Renal pelvis (tissue), 12 donors: ENCODE data around the gene STARD10. TPM values are rescaled to one million over a fixed set of nuclear protein-coding genes. Genes with fewer than 3 reads are reported as not detected.

Source experiments
- DNase-seq: peaks from one replicate; pipeline ENCODE4 v3.0.0-alpha.2; 2013
- long read RNA-seq, 16 experiments: transcript quantifications; one replicate each; lab custom pipeline, GENCODE V29; 2026
- polyA plus RNA-seq, 3 donors: library from polyadenylated mRNA; unstranded; fragments of 120-200 nt; gene quantifications; one replicate each; pipeline ENCODE4 v1.2.1, GENCODE V29; 2013; ENCODE audit not compliant: insufficient read length in 3 of 3

Gene STARD10, protein sequence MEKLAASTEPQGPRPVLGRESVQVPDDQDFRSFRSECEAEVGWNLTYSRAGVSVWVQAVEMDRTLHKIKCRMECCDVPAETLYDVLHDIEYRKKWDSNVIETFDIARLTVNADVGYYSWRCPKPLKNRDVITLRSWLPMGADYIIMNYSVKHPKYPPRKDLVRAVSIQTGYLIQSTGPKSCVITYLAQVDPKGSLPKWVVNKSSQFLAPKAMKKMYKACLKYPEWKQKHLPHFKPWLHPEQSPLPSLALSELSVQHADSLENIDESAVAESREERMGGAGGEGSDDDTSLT
- polyA plus RNA-seq: 10 to 100 TPM; 69.0 to 78.2 (median 77.4) TPM
- long read RNA-seq, donor 1, transcript STARD10-210 (7 exons, 1,100 nt): major isoform, 16 of 25 reads
- long read RNA-seq, donor 1, partial matches to known transcripts: 6 of 25 reads
- long read RNA-seq, donor 1, other reads (novel, unspliced or antisense): 0 of 25 reads
- long read RNA-seq, donor 2, transcript STARD10-210 (7 exons, 1,100 nt): major isoform, 16 of 31 reads
- long read RNA-seq, donor 2, partial matches to known transcripts: 9 of 31 reads
- long read RNA-seq, donor 2, other reads (novel, unspliced or antisense): 0 of 31 reads
- long read RNA-seq, donor 3, transcript STARD10-210 (7 exons, 1,100 nt): major isoform, 13 of 31 reads
- long read RNA-seq, donor 3, partial matches to known transcripts: 14 of 31 reads
- long read RNA-seq, donor 3, other reads (novel, unspliced or antisense): 0 of 31 reads
- long read RNA-seq, donor 4, transcript STARD10-210 (7 exons, 1,100 nt): major isoform, 17 of 26 reads
- long read RNA-seq, donor 4, partial matches to known transcripts: 7 of 26 reads
- long read RNA-seq, donor 4, other reads (novel, unspliced or antisense): 0 of 26 reads
- long read RNA-seq, donor 5, transcript STARD10-210 (7 exons, 1,100 nt): major isoform, 11 of 14 reads
- long read RNA-seq, donor 5, partial matches to known transcripts: 0 of 14 reads
- long read RNA-seq, donor 5, other reads (novel, unspliced or antisense): 0 of 14 reads
- long read RNA-seq, donor 6, transcript STARD10-210 (7 exons, 1,100 nt): major isoform, 21 of 30 reads
- long read RNA-seq, donor 6, partial matches to known transcripts: 8 of 30 reads
- long read RNA-seq, donor 6, other reads (novel, unspliced or antisense): 0 of 30 reads
- long read RNA-seq, donor 7, transcript STARD10-210 (7 exons, 1,100 nt): major isoform, 24 of 36 reads
- long read RNA-seq, donor 7, partial matches to known transcripts: 9 of 36 reads
- long read RNA-seq, donor 7, other reads (novel, unspliced or antisense): 0 of 36 reads
- long read RNA-seq, donor 8, partial matches to known transcripts: 0 of 4 reads
- long read RNA-seq, donor 8, other reads (novel, unspliced or antisense): 0 of 4 reads
- long read RNA-seq, donor 9, transcript STARD10-210 (7 exons, 1,100 nt): major isoform, 15 of 26 reads
- long read RNA-seq, donor 9, partial matches to known transcripts: 6 of 26 reads
- long read RNA-seq, donor 9, other reads (novel, unspliced or antisense): 0 of 26 reads
- long read RNA-seq, donor 10, transcript STARD10-210 (7 exons, 1,100 nt): major isoform, 18 of 28 reads
- long read RNA-seq, donor 10, partial matches to known transcripts: 6 of 28 reads
- long read RNA-seq, donor 10, other reads (novel, unspliced or antisense): 0 of 28 reads
- long read RNA-seq, donor 11, transcript STARD10-210 (7 exons, 1,100 nt): major isoform, 5 of 5 reads
- long read RNA-seq, donor 11, partial matches to known transcripts: 0 of 5 reads
- long read RNA-seq, donor 11, other reads (novel, unspliced or antisense): 0 of 5 reads
- long read RNA-seq, donor 12, transcript STARD10-210 (7 exons, 1,100 nt): major isoform, 15 of 26 reads
- long read RNA-seq, donor 12, partial matches to known transcripts: 7 of 26 reads
- long read RNA-seq, donor 12, other reads (novel, unspliced or antisense): 0 of 26 reads
- long read RNA-seq, donor 13, transcript STARD10-210 (7 exons, 1,100 nt): major isoform, 11 of 14 reads
- long read RNA-seq, donor 13, partial matches to known transcripts: 0 of 14 reads
- long read RNA-seq, donor 13, other reads (novel, unspliced or antisense): 0 of 14 reads
- long read RNA-seq, donor 14: 0 reads
- long read RNA-seq, donor 15, transcript STARD10-217 (3 exons, 506 nt): minor isoform, 5 of 144 reads
- long read RNA-seq, donor 15, transcript STARD10-210 (7 exons, 1,100 nt): major isoform, 63 of 144 reads
- long read RNA-seq, donor 15, partial matches to known transcripts: 69 of 144 reads
- long read RNA-seq, donor 15, other reads (novel, unspliced or antisense): 0 of 144 reads
- long read RNA-seq, donor 16, transcript STARD10-210 (7 exons, 1,100 nt): major isoform, 25 of 43 reads
- long read RNA-seq, donor 16, partial matches to known transcripts: 14 of 43 reads
- long read RNA-seq, donor 16, other reads (novel, unspliced or antisense): 0 of 43 reads

DNA sequence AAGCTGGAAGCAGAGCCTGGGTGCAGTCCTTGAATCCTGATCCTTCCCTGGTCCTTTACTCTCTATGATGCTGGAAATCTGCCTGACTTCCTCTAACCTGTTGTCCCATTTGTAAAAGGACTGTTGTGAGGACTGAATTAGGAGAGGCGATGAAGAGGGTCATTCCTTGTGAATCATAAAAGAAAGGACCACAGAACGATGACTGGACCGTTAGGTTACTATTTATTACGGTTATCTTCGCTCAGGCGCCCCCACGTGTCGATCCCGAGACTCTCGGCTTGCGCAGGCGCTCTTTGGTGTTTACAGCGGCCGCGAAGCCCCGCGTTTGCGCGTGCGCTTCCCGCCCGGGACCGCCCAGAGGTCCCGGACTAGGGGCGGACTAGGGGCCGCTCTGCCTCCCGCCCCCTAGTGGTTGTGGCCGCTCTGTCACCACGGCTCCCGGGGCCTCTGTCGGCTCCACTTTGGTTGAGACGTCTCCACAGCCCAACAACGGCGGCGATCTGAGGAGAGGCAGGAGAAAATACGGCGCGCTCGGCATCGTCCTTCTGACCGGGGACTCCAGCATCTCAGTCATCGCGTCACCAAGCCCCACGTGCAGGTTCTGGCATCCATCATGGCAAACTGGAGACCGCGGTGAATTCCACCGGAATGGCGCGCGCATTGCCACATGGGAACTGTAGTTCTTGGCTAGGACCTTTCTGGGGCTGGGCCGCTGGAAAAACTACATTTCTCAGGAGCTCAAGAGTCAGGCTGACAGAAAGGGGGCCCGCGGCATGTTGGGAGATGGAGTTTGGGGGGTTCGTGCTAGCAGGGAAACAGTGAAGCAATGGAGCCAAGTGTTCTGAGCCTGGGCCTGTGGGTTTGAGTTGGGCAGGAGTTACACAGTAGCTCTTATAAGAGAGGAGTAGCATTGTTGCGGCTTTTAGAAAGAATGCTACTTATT lies at the start of gene STARD10:
TSS of gene STARD10 (minus strand) at position 623 of the 943 bp plus-strand sequence. CDS start 12,866 bp downstream, outside the sequence.
- DNase-seq: peak; percentile 97

DNA sequence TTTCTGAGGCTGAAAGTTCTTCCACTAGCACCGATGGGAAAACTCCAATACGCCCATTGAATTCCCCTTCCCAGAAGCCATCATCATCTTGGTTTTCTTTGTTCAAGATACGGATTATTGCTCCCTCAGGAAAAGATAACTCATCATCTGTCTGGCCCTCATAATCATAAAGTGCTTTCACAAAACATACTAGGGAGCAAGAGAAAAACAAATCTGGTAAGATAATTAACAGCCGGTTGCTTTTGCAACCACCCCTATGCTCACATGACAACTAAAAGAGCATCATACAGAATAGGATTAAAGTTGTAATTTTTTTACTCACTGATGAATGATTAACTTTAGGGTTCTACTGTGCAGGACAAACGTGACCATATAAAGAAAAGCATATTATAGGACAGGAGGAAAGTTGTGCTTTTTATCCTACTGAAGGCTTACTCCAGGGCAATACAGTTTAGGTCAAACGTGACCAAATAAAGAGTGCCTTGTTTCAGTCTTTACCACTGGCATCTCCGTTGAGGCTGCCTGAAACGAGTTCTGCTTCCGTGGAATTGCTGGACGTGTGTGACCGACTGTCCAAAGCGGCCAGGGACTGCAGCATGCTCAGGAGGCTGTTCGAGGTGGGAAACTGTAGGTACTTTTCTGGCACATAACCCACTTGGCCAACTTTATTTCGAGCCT lies 48.9 kb upstream of the STARD10 start:
- no peak for DNase-seq

DNA sequence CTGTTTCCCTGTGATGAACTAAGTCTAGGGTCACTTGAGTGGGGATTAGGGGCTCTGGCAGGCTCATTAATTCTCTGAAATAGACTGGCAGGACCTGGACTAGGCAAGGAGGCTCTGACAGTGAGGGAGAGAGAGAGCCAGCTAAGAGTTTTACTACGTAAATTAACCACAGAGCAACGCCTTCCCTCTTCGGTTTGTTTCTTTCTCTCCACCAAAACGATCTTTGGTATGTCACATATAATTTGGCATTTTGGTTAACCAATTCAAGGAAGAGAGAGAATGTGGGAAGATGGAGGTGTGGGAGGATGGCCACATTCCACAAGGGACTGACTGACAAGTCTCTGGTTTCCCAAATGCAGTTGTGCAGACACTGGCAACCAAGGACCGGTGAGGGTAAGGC lies 48.3 kb upstream of the STARD10 start:
- no peak for DNase-seq

DNA sequence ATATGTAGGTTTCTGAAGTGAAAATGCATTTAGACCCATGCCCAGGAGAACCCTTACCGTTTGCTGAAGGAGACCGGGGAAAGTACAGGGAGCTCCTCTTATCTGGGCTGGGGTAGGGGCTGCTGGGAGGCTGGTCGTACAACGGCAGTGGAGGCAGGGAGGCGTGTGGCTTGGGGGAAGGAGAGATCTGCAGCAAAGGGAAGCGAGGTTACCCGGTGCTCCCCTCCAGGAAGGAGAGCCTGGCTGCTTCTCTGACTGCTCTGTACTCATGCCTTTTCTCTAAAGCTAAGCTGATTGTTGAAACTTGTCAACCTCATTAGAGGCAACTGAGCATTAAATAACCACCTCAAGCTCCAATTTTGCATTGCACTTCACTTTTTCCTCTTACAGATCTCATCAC lies 47.5 kb upstream of the STARD10 start:
- no peak for DNase-seq

DNA sequence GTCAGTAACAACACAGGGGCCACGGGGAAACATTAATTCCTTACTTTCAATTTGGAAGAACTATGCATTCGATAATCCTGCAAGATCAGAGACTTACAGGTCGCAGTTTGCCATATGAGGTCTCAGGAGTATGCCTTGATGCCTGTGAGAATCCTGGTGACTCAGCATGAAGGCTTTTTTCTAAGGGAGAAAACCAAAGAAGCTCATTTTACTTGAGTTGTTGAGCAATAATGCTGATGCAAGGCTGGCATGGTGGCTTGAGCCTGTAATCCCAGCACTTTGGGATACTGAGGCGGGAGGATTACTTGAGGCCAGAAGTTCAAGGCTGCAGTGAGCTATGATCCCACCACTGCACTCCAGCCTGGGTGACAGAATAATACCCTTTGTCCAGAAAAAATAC lies 46.9 kb upstream of the STARD10 start:
- no peak for DNase-seq

DNA sequence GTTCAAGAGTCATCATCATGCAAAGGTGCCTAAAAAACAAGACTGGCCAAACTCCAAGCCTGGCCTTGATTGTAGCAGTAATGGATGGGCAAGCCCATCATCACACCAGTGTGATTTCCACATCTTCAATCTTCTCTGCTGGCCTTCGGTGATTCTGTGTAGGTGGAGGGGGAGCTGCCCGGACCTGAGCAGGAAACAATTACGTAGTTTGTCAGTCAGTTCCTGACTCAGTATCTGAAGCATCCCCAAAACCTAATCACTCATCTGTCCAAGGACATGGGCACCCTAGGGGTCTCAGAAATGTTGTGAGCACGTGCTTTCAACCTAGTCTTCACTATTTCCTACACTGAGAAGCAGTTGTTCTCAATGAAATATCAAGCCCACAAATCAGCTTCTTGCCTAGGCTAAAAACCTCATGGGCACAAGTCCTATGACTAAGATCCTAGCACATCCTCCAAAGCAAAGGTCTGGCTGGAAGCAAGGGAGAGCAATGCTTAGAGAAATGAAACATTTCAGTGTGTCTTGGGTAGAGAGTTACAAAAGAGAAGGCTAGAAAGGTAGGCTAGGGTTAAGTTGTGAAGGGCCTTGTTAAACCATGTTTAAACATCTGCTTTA lies 45.0 kb upstream of the STARD10 start:
- DNase-seq: no peak

DNA sequence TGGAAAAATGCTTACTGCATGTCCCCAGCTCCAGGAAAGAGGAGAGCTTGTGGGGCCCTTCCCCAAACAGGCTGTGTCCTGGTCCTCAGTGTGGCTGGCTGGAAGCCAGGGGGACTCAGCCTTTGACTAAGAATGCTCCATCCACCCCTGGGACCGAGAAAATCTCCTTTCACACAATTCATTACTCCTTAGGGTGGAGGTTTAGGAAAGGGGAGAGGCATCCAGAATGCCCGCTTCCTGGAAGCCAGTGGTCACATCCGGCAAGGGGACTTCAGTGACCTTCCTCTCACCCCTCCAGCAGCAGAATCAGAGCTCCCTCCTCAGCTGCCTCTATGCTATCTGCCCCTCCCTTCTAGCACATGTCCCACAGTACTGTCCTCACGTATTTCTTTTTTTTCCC lies 42.3 kb upstream of the STARD10 start:
- DNase-seq: peak; percentile 58

DNA sequence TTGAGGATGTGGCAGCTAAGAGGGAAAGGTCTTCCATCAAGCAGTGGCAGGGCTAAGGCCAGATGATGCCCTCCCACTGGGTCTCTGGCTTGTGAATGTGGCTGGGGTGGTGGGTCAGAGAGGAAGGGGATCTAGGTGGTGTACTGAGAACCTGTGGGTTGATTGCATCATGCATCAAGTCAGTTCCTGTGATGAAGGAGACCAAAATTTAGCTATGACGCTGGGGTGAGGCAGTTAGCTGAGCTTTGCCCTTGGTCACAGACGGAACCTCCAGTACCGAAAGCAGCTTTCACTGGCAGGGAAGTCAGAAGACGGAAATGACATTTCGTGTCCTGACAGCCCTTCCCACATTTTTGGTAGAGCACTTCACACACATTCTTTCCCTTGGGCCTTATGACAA lies 41.1 kb upstream of the STARD10 start:
- DNase-seq: no peak

DNA sequence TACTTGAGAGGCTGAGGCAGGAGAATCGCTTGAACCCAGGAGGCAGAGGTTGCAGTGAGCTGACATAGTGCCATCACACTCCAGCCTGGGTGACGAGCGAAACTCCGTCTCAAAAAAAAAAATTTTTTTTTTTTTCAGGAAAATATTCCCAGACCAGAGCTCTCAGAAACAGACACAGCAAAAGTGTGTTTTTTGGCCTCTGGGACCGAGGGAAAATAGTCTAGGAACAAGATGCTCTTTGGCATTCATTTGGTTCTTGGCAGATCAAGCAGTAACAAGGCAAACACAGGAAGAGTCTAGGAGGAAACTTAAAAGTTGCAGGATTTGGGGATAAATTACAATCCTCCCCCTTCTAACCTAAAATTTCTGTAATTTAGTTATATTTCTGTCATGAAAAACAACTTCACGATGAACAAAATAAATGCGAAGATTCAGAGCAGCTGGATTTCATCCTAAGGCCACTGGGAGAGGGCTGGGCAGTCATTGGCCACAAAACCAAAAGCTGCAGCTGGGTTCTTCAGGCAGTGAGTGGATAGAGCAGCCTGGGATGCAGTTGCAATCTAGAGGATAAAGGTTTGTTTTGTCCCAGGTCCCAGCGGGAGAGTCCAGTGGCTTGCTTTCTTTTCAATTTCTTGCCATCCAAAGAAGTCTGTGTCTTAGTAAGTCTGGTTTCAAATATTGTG lies 40.1 kb upstream of the STARD10 start:
- peak; percentile 69 for DNase-seq

DNA sequence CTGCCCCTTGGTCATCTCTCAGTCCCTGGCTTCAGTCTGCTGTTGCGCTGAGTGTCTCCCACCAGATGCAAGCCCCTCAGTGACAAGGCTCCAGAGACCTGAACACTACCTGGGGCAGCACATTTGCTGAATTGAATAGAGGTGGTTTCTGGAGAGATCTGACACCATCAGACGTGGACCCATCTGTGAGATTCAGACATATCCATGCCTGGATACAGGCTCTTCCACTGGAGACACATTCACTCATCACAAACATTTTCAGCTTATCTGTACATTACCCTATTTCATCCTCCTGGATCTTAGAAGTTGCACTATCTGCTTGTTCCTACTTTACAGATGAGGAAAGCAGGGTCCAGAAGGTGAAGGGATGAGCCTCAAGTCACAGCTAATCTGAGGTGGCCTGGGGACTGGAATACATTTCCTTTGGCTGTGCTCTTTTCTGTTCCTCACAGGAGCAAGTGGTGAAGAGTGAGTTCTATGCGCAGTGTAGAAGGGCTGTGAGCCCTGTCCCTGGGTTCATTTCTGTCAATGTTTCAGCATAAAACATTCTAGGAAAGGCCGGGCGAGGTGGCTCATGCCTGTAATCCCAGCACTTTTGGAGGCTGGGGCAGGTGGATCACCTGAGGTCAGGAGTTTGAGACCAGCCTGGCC lies 39.4 kb upstream of the STARD10 start:
- no peak for DNase-seq

DNA sequence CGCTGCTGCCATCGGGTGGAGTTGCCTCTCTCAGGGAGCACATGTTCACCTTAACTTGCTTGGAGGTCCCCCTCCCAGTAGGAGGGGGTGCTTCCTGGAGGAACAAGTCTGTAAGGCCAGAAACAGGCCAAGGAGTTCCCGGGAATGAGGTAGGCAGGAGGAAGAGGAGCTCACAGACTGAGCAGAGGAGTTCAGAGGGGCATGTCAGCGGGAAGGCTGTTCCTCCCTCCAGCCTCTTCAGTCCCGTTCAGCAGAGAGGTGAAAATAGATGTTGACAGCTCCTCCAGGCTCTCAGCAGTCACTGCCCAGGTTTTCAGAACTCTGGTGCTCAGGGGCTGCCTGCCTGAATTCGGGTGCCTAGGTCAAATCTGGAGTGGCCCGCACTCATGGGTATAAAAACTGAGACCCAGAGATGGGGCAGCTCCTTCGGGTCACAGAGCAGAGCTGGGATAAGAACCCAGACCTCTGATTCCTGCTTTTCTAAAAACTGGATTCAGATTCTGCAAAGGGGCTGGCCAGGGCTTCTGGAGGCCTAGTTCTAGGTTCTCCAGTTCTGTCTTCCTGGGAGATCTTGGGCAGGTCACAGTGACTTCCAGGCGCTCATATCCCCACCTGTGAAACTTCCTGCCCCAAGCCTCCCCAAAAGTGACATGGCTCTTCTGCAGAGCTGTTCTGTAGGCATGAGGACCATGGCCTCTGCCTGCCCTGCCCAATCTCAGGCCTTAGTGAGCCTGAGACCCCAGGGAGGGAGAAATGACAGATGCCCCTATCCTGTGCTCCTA lies 38.6 kb upstream of the STARD10 start:
- no peak for DNase-seq

DNA sequence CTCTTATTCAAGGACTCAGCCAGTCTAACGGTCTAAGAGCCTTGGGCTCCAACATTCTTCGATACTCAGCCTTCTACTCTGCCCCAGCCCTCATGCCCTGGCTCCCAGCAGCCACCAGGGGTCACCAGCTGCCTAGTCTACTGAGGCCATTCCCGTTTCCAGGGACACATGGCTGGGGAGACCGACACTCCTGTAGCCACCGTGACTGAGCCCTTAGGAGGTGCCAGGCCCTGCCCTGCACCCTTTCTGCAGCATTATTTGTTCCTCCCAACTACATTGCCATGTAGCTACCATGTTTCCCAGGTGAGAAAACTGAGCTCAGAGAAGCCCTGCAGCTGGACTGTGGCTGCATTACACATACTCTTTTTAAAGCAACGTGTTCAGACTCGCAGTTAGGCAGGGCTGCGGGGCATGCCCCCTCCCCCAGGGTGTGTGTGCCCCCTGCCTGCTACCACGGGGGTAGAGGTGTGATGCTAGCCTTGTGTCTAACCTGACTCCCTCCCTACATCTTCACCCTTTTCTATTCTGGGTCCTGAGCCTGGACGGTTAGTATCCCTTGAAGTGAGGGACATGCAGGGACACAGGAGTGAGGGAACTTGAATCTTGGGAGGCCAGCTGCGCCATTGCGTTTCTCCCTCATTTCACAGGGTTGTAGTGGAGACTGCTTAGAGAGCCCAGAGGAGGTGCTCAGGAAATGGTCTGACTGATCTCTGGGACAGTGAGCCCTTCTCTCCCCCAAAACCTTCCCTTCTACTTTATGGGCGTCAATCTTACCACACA lies 37.9 kb upstream of the STARD10 start:
- DNase-seq: peak; percentile 80

DNA sequence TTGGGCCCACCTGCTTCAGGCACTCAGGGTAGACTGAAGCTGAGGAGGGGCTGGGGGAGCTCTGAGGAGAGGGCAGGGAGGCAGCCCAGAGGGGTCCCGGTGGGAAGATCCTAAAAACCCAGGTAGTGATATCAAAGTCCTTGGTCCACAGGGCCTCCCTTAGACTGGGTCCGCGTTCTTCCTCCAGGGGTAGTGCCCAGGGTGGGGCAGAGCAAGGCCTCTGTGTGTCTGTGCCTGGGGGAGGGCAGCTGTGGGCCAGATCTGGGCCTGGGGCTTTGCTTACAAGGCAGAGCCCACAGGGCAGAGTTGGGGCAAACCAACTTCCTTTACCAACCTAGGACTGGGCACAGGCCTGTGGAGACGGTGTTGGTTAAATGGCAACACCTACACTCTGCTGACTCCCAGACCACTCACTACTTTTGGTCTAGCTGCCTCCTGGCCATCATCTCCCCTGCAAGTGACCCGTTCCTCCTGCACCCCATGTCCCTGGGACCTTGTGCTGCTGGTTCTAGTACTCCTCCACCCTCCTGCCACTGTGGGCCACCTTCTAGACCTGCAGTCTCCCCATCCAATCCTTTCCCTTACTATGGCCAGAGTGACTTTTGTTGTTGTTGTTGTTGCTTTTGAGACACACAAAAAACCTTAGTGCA lies 36.2 kb upstream of the STARD10 start:
- DNase-seq: no peak

DNA sequence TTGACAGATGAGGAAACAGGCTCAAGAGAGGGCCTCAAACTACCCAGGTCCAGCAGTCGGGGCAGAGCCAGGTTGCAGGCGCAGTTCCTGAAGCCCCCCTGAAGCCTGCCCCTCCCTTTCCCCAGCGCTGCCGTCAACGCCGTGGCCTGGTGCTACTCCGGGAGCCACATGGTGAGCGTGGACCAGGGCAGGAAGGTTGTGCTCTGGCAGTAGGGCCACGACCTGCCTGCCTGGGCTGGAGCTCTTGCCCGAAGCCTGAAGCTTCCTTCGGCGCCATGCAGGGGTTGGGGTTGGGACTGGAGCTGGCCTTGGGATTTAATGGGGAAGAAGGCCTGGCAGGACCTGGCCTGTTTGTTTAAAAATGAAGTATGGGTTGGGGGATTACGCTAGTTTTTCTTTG lies 35.3 kb upstream of the STARD10 start:
- DNase-seq: no peak
